T-cell (primary cell): Measurements from ENCODE around the gene ADPRM. TPM values are rescaled to one million over a fixed set of nuclear protein-coding genes. Genes with fewer than 3 reads are reported as not detected.
A peak's percentile ranks its signal among the peaks of the same experiment; 100 is the strongest.

Experiments
- ATAC-seq, 4 experiments: fragments of 200-7000 bp in 3 of 4; fragments of 150-1000 bp in 1 of 4; cut with Tn5 transposase; replicated peaks in 1 of 4; 1 replicate in 3 of 4; 2 replicates in 1 of 4; pipeline ENCODE4 v1.10.0; 2021; ENCODE audit warnings: moderate library complexity in 3 of 4, mild to moderate bottlenecking in 2 of 4, moderate number of reproducible peaks in 1 of 4
- CTCF ChIA-PET, 2 donors: fragments of 300-600 bp; sonication (Branson Sonifier 250); formaldehyde crosslinking; loops; one replicate each; lab custom pipeline; 2022; ENCODE audit warnings: antibody characterized with exemption in 2 of 2; lab: Charles Lee
- POLR2A ChIA-PET, 2 donors: fragments of 300-600 bp; sonication (Branson Sonifier 250); formaldehyde crosslinking; loops; one replicate each; lab custom pipeline; 2022; ENCODE audit warnings: antibody characterized with exemption in 2 of 2; lab: Charles Lee
- DNase-seq, 35 experiments: peaks; one replicate each; pipeline versions ENCODE4 v3.0.0 to v3.0.0-alpha.2; 2013 to 2023
- H3K27ac ChIP-seq: one replicate; pipeline ENCODE4 v1.5.1; 2013; ENCODE audit warnings: low read length
- H3K27me3 ChIP-seq, 2 experiments: replicated peaks in 1 of 2; 1 replicate in 1 of 2; 2 replicates in 1 of 2; pipeline versions ENCODE4 v1.6.1 to v1.7.0; 2013; ENCODE audit warnings: low read length in 1 of 2, mixed read lengths in 1 of 2; ENCODE audit not compliant: control insufficient read depth in 2 of 2, insufficient read depth in 2 of 2; ENCODE audit errors: extremely low read depth in 1 of 2
- H3K36me3 ChIP-seq, 2 donors: 1 replicate in 1 of 2; 2 replicates in 1 of 2; pipeline versions ENCODE4 v1.6.1 to v1.7.0; 2013; ENCODE audit warnings: low read length in 1 of 2; ENCODE audit not compliant: control insufficient read depth in 2 of 2, insufficient read depth in 1 of 2; ENCODE audit errors: extremely low read depth in 1 of 2
- H3K4me1 ChIP-seq, 2 experiments: 1 replicate in 1 of 2; 2 replicates in 1 of 2; pipeline versions ENCODE4 v1.6.1 to v1.7.0; 2013; ENCODE audit warnings: low read length in 2 of 2, mixed read lengths in 1 of 2; ENCODE audit not compliant: insufficient read depth in 2 of 2, control insufficient read depth in 1 of 2; ENCODE audit errors: extremely low read depth in 1 of 2
- H3K4me3 ChIP-seq, 2 donors: 1 replicate in 1 of 2; 2 replicates in 1 of 2; pipeline versions ENCODE4 v1.5.1 to v1.7.0; 2013; ENCODE audit warnings: mild to moderate bottlenecking in 2 of 2, low read length in 1 of 2, moderate library complexity in 1 of 2; ENCODE audit not compliant: control insufficient read depth in 1 of 2; ENCODE audit errors: extremely low read depth in 1 of 2
- H3K9me3 ChIP-seq: 2 replicates; pipeline ENCODE4 v1.7.0; 2013
- H3K27ac Mint-ChIP-seq, 2 donors: one replicate each; pipeline ENCODE4 v1.8.0; 2020 to 2021; ENCODE audit warnings: mild to moderate bottlenecking in 2 of 2, mixed read lengths in 2 of 2
- H3K27me3 Mint-ChIP-seq, 2 donors: one replicate each; pipeline ENCODE4 v1.8.0; 2021 to 2022; ENCODE audit warnings: mixed read lengths in 2 of 2
- H3K36me3 Mint-ChIP-seq: one replicate; pipeline ENCODE4 v1.8.0; 2021; ENCODE audit warnings: mixed read lengths
- H3K4me1 Mint-ChIP-seq, 3 donors: one replicate each; pipeline ENCODE4 v1.8.0; 2020 to 2022; ENCODE audit warnings: mixed read lengths in 3 of 3, mild to moderate bottlenecking in 1 of 3
- H3K4me3 Mint-ChIP-seq, 3 donors: one replicate each; pipeline ENCODE4 v1.8.0; 2020 to 2022; ENCODE audit warnings: mild to moderate bottlenecking in 3 of 3, mixed read lengths in 3 of 3, moderate library complexity in 3 of 3
- H3K9me3 Mint-ChIP-seq, 3 donors: one replicate each; pipeline ENCODE4 v1.8.0; 2020 to 2022; ENCODE audit warnings: mixed read lengths in 3 of 3
- WGBS: methylation state at CpG from one replicate; pipeline ENCODE4 v1.1.5; 2013; ENCODE audit warnings: missing lambda C conversion rate; ENCODE audit not compliant: insufficient coverage; 5-methylcytosine and 5-hydroxymethylcytosine counted together
- total RNA-seq, 35 experiments: library from RNA in 6 of 35; stranded (reverse) in 6 of 35; fragments of 120-200 nt in 1 of 35; gene quantifications; one replicate each; pipeline versions ENCODE4 v1.2.1 to v1.2.4 and lab custom pipeline; 2013 to 2026

The ADPRM gene
- 10 to 100 TPM; 22.0 to 46.5 (median 31.7) TPM for total RNA-seq
- 32.7 TPM for total RNA-seq (2013)
- 9.2 to 62.1 (median 28.8) reads per million in 29 experiments for total RNA-seq (lab: John Stamatoyannopoulos, UW)

DNA sequence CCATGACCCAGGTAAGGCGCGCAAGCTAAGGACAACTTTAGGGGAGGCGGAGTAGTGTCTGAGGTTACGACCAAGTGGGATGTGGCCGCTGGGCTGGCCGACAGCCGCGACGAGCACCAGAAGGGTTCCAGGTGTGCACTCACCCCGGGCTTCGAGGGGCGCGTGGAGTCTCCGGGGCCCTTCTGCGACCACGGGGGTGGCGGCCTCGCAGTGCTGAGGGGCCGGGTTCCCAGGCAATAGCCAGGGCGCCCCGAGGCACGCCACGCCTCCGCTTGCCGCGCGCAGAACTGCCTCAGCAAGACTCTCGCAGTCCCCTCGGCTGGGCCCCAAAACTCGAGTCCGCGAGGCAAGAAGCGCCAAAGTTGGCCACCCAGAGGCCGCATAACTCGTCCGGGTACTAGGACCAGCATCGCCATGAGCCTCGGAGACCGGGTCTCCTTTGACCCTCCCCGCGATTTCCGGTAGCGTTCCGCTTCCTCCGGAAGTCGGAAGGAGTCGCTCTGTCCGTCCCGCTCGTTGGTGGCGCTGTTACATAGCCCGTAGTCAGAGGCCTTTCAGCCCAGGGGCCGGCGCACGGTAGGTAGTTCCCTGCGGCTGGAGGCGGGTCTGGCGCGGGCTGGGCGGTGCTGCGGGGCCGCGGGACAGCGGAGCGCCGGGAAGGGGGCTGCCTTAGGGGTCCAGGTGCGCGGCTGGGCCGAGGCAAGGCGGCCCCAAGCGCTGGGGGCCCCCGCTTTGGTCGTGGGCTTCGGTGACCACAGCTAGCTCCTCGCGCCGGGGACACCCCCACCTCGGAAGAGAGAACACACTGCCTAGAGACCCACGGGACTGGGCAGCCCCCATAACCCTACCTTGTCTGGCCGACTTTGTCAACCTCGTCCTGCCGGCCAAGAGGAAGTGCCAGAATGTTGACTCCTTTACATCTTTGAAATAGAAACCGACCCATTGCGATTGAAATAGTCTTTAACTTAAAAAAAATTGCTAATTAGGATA lies at the start of gene ADPRM, which contains the start of gene SCO1:
Gene ADPRM (plus strand): TSS at position 503 of the 990 bp plus-strand sequence. CDS start 7,333 bp downstream, outside the sequence.
Gene SCO1 (minus strand): TSS at position 442 of the 990 bp plus-strand sequence. CDS start 26 bp downstream, at position 416.
- H3K4me3 Mint-ChIP-seq: peak within 1 kb of the TSS; percentile 93 to 96 (median 93)
- DNase-seq (peak; percentile 76 to 92 (median 87)), ATAC-seq (peak; percentile 92 to 94 (median 92))
- no peaks in the 10 kb centered on the region for H3K9me3 Mint-ChIP-seq
- H3K36me3 Mint-ChIP-seq: peaks cover 30% of the 10 kb centered on the region
- H3K4me3 ChIP-seq: peak within 1 kb of the TSS; percentile 87 to 94
- H3K4me1 Mint-ChIP-seq: peaks cover 63 to 69% (median 69%) of the 10 kb centered on the region in 3 donors
- peaks cover 2 to 16% of the 10 kb centered on the region in 2 donors for H3K36me3 ChIP-seq
- no peaks in the 10 kb centered on the region for H3K27me3 ChIP-seq
- peak within 1 kb of the TSS; percentile 84 for H3K27ac ChIP-seq
- H3K27ac Mint-ChIP-seq: peak within 1 kb of the TSS; percentile 91 to 98
- under 1% methylated on average over 70 of the region's 84 CpGs for WGBS
- CTCF ChIA-PET: no interaction called here
- POLR2A ChIA-PET: no interaction called here
- peaks cover 29 to 38% of the 10 kb centered on the region in 2 experiments for H3K4me1 ChIP-seq
- H3K9me3 ChIP-seq: no peaks in the 10 kb centered on the region
- no peaks in the 10 kb centered on the region for H3K27me3 Mint-ChIP-seq

- ATAC-seq (no peak), DNase-seq (no peak)
- no peak overlapping the region for H3K4me3 Mint-ChIP-seq
- no peaks in the 10 kb centered on the region for H3K9me3 Mint-ChIP-seq
- peaks cover 13% of the 10 kb centered on the region for H3K36me3 Mint-ChIP-seq
- Histone ChIP-seq H3K27ac (no peak overlapping the region), H3K9me3 (no peaks in the 10 kb centered on the region), H3K4me3 (no peak overlapping the region), H3K4me1 (peaks cover 0 to 9% of the 10 kb centered on the region in 2 experiments), H3K36me3 (peaks cover 0 to 10% of the 10 kb centered on the region in 2 donors), H3K27me3 (peaks cover 0 to 6% of the 10 kb centered on the region in 2 experiments)
- H3K4me1 Mint-ChIP-seq: peaks cover 6 to 10% (median 7%) of the 10 kb centered on the region in 3 donors
- no CpG with 5 or more reads among the region's 5 CpGs for WGBS
- CTCF ChIA-PET: interaction anchor here in 1 of 2 donors (1.2 kb wide), 1 partner anchor 31 kb away, joined by 4 read pairs; no protein-coding TSS in a partner anchor
- H3K27me3 Mint-ChIP-seq: no peaks in the 10 kb centered on the region
- no peak overlapping the region for H3K27ac Mint-ChIP-seq
- POLR2A ChIA-PET: no interaction called here
Observed at GRCh38 chr17:10648381-10648780, 49.0 kb upstream of the ADPRM start.

DNA sequence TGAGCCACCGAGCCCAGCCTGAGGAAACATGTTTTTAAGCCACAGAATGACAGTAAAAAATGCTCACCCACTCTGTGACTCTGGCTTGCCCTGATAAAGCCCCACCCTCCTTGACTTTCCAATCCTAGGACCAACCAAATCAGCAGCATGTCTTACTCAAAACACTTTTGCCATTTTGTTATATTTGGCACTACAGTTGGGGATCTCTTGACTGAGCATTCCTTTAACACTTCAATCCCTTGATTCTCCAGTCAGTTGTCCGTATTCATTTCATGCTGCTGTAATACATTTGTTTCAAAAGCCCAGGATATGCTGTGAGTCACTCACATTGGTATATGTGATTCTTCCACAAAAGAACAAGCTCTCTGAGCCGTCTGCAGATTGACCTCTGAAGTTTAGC lies 48.4 kb upstream of the ADPRM start:
- H3K4me3 Mint-ChIP-seq: no peak overlapping the region
- H3K4me1 Mint-ChIP-seq: peaks cover 11 to 15% (median 11%) of the 10 kb centered on the region in 3 donors
- 95% methylated on average over 2 of the region's 3 CpGs for WGBS
- H3K27me3 ChIP-seq: peaks cover 0 to 8% of the 10 kb centered on the region in 2 experiments
- peaks cover 12% of the 10 kb centered on the region for H3K36me3 Mint-ChIP-seq
- H3K4me1 ChIP-seq: peaks cover 0 to 11% of the 10 kb centered on the region in 2 experiments
- H3K27me3 Mint-ChIP-seq: no peaks in the 10 kb centered on the region
- DNase-seq (no peak), ATAC-seq (no peak)
- no peak overlapping the region for H3K27ac Mint-ChIP-seq
- peaks cover 0 to 10% of the 10 kb centered on the region in 2 donors for H3K36me3 ChIP-seq
- no peak overlapping the region for H3K4me3 ChIP-seq
- H3K27ac ChIP-seq: no peak overlapping the region
- no peaks in the 10 kb centered on the region for H3K9me3 Mint-ChIP-seq
- H3K9me3 ChIP-seq: no peaks in the 10 kb centered on the region
- ChIA-PET POLR2A (no interaction called here), CTCF (interaction anchor here in 1 of 2 donors (1.4 kb wide), 1 partner anchor 9 kb away, joined by 3 read pairs; no protein-coding TSS in a partner anchor)

DNA sequence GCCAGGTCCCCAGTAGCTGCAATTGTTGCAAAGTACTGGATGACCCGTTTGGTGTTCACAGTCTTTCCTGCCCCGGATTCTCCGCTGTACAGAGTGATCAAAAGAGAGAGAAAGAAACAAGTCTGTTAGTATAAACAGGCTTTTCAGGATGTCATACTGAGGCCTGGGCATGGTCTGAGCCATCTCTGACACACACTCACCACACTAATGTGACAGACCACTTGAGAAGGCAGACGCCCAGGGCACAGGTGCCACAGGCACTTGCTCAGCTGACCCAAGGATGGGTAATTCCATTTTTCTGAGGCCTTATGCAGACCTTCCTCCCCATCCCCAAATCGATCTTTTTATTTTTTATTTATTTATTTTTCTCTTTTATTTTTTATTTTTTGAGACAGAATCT lies 47.8 kb upstream of the ADPRM start:
- CTCF ChIA-PET: interaction anchor here in 1 of 2 donors (1.4 kb wide), 1 partner anchor 10 kb away, joined by 3 read pairs; no protein-coding TSS in a partner anchor
- no peak overlapping the region for H3K27ac Mint-ChIP-seq

GRCh38 chr17:10651927-10652326 lies 45.5 kb upstream of the ADPRM start:
- no peak overlapping the region for H3K27ac Mint-ChIP-seq
- ChIA-PET POLR2A (no interaction called here), CTCF (no interaction called here)
- H3K27me3 ChIP-seq: peaks cover 0 to 19% of the 10 kb centered on the region in 2 experiments
- DNase-seq: no peak
- H3K27me3 Mint-ChIP-seq: no peaks in the 10 kb centered on the region
- WGBS: 81% methylated on average over 5 of the region's 9 CpGs
- H3K36me3 ChIP-seq: no peaks in the 10 kb centered on the region
- no peaks in the 10 kb centered on the region for H3K9me3 ChIP-seq
- ATAC-seq: no peak
- H3K27ac ChIP-seq: no peak overlapping the region
- H3K4me3 ChIP-seq: no peak overlapping the region
- H3K4me1 Mint-ChIP-seq: peaks cover 14 to 15% (median 14%) of the 10 kb centered on the region in 3 donors
- no peak overlapping the region for H3K4me3 Mint-ChIP-seq
- no peaks in the 10 kb centered on the region for H3K36me3 Mint-ChIP-seq
- peaks cover 0 to 9% of the 10 kb centered on the region in 2 experiments for H3K4me1 ChIP-seq
- no peaks in the 10 kb centered on the region for H3K9me3 Mint-ChIP-seq

More for the DNA sequence above, 47.8 kb upstream of the ADPRM start:
- H3K27me3 ChIP-seq: peaks cover 0 to 9% of the 10 kb centered on the region in 2 experiments
- H3K9me3 Mint-ChIP-seq: no peaks in the 10 kb centered on the region
- no peak for DNase-seq
- no peak for ATAC-seq
- H3K4me1 Mint-ChIP-seq: peaks cover 14 to 18% (median 15%) of the 10 kb centered on the region in 3 donors
- H3K27ac ChIP-seq: no peak overlapping the region
- WGBS: 60% methylated on average over 1 of the region's 5 CpGs
- peaks cover 0 to 5% of the 10 kb centered on the region in 2 donors for H3K36me3 ChIP-seq
- no peaks in the 10 kb centered on the region for H3K27me3 Mint-ChIP-seq
- H3K36me3 Mint-ChIP-seq: peaks cover 6% of the 10 kb centered on the region
- H3K4me1 ChIP-seq: peaks cover 0 to 11% of the 10 kb centered on the region in 2 experiments
- H3K9me3 ChIP-seq: no peaks in the 10 kb centered on the region
- no peak overlapping the region for H3K4me3 Mint-ChIP-seq
- H3K4me3 ChIP-seq: no peak overlapping the region
- POLR2A ChIA-PET: no interaction called here
